H9 (cell line): ENCODE results near the gene SIGLEC5. TPM values are rescaled to one million over a fixed set of nuclear protein-coding genes. Genes with fewer than 3 reads are reported as not detected.

Experiments used
- DNase-seq: peaks from one replicate; pipeline ENCODE4 v3.0.0-alpha.2; 2017
- H2AFZ ChIP-seq: one replicate; pipeline ENCODE4 v1.6.1; 2013; ENCODE audit warnings: mild to moderate bottlenecking, low read length, control low read depth, moderate library complexity
- H2AK5ac ChIP-seq: 2 replicates; pipeline ENCODE4 v1.6.1; 2013; ENCODE audit warnings: low read length, control low read depth, mixed read lengths; ENCODE audit not compliant: insufficient read length
- H2BK120ac ChIP-seq: one replicate; pipeline ENCODE4 v1.6.1; 2013; ENCODE audit warnings: low read depth, mild to moderate bottlenecking, low read length, control low read depth, inconsistent platforms; ENCODE audit not compliant: poor library complexity, severe bottlenecking
- H2BK12ac ChIP-seq: 2 replicates; pipeline ENCODE4 v1.6.1; 2013; ENCODE audit warnings: low read length, control low read depth, mixed read lengths, low read depth; ENCODE audit not compliant: insufficient read length
- H2BK15ac ChIP-seq: 2 replicates; pipeline ENCODE4 v1.6.1; 2013; ENCODE audit warnings: low read depth, low read length, control low read depth
- H2BK20ac ChIP-seq: one replicate; pipeline ENCODE4 v1.6.1; 2013; ENCODE audit warnings: low read depth, mild to moderate bottlenecking, low read length, control low read depth, inconsistent platforms; ENCODE audit not compliant: poor library complexity, severe bottlenecking
- H2BK5ac ChIP-seq: 2 replicates; pipeline ENCODE4 v1.6.1; 2013; ENCODE audit warnings: low read length, control low read depth, mixed read lengths; ENCODE audit not compliant: insufficient read length
- H3K14ac ChIP-seq: 2 replicates; pipeline ENCODE4 v1.6.1; 2013; ENCODE audit warnings: low read length, control low read depth; ENCODE audit not compliant: insufficient read depth
- H3K18ac ChIP-seq: 2 replicates; pipeline ENCODE4 v1.6.1; 2013; ENCODE audit warnings: low read depth, mild to moderate bottlenecking, mixed read lengths, low read length, control low read depth; ENCODE audit not compliant: insufficient read length
- H3K23ac ChIP-seq: 2 replicates; pipeline ENCODE4 v1.6.1; 2013; ENCODE audit warnings: low read length, control low read depth, mixed read lengths, low read depth; ENCODE audit not compliant: insufficient read length
- H3K23me2 ChIP-seq: 2 replicates; pipeline ENCODE4 v1.6.1; 2013; ENCODE audit warnings: low read depth, mild to moderate bottlenecking, mixed read lengths, low read length, control low read depth; ENCODE audit not compliant: insufficient read length, poor library complexity, severe bottlenecking
- H3K27ac ChIP-seq: 2 replicates; pipeline ENCODE4 v1.5.1; 2013; ENCODE audit warnings: low read length, control low read depth, mixed read lengths, low read depth; ENCODE audit not compliant: insufficient read length
- H3K27me3 ChIP-seq: 2 replicates; pipeline ENCODE4 v1.6.1; 2013; ENCODE audit warnings: low read length, control low read depth, inconsistent platforms; ENCODE audit not compliant: insufficient read depth
- H3K4ac ChIP-seq: 2 replicates; pipeline ENCODE4 v1.6.1; 2013; ENCODE audit warnings: low read depth, mild to moderate bottlenecking, control low read depth, inconsistent platforms, low read length, moderate library complexity
- H3K4me1 ChIP-seq: 2 replicates; pipeline ENCODE4 v1.6.1; 2013; ENCODE audit warnings: low read length, control low read depth, inconsistent platforms; ENCODE audit not compliant: insufficient read depth
- H3K4me2 ChIP-seq: 2 replicates; pipeline ENCODE4 v1.6.1; 2013; ENCODE audit warnings: low read length, control low read depth, mixed read lengths; ENCODE audit not compliant: insufficient read length, insufficient read depth
- H3K56ac ChIP-seq: 2 replicates; pipeline ENCODE4 v1.6.1; 2013; ENCODE audit warnings: low read depth, mild to moderate bottlenecking, mixed read lengths, low read length, control low read depth; ENCODE audit not compliant: insufficient read length
- H3K79me1 ChIP-seq: 2 replicates; pipeline ENCODE4 v1.6.1; 2013; ENCODE audit warnings: low read depth, mild to moderate bottlenecking, moderate library complexity, low read length, control low read depth, inconsistent platforms; ENCODE audit not compliant: insufficient read depth, poor library complexity, severe bottlenecking
- H3K79me2 ChIP-seq: 2 replicates; pipeline ENCODE4 v1.6.1; 2013; ENCODE audit warnings: low read length, control low read depth, inconsistent platforms; ENCODE audit not compliant: insufficient read depth
- H3K9ac ChIP-seq: 2 replicates; pipeline ENCODE4 v1.6.1; 2013; ENCODE audit warnings: low read length, control low read depth, mixed read lengths; ENCODE audit not compliant: insufficient read length; ENCODE audit errors: extremely low read depth
- H3K9me3 ChIP-seq: one replicate; pipeline ENCODE4 v1.6.1; 2013; ENCODE audit warnings: low read depth, low read length, inconsistent platforms; ENCODE audit not compliant: control insufficient read depth
- H3T11ph ChIP-seq: one replicate; pipeline ENCODE4 v1.6.1; 2013; ENCODE audit warnings: mild to moderate bottlenecking, low read length, control low read depth, inconsistent platforms
- H4K20me1 ChIP-seq: one replicate; pipeline ENCODE4 v1.6.1; 2013; ENCODE audit not compliant: control insufficient read depth, insufficient read length, insufficient read depth
- H4K5ac ChIP-seq: 2 replicates; pipeline ENCODE4 v1.6.1; 2013; ENCODE audit warnings: low read depth, mild to moderate bottlenecking, mixed read lengths, low read length, control low read depth; ENCODE audit not compliant: insufficient read length
- H4K8ac ChIP-seq: replicated peaks from 2 replicates; pipeline ENCODE4 v1.6.1; 2013; ENCODE audit warnings: low read length, control low read depth, mixed read lengths, low read depth; ENCODE audit not compliant: insufficient read length
- H4K91ac ChIP-seq: 2 replicates; pipeline ENCODE4 v1.6.1; 2013; ENCODE audit warnings: low read depth, mild to moderate bottlenecking, moderate library complexity, mixed read lengths, low read length, control low read depth; ENCODE audit not compliant: insufficient read length
- H3K27ac Mint-ChIP-seq, 3 experiments: 2 replicates in 2 of 3; 3 replicates in 1 of 3; pipeline ENCODE4 v1.8.0; 2020 to 2021; ENCODE audit warnings: mixed read lengths in 3 of 3, mild to moderate bottlenecking in 1 of 3, moderate library complexity in 1 of 3
- H3K27me3 Mint-ChIP-seq: 2 replicates; pipeline ENCODE4 v1.8.0; 2021; ENCODE audit warnings: low read depth, mild to moderate bottlenecking, moderate library complexity, mixed read lengths
- H3K36me3 Mint-ChIP-seq, 3 experiments: 2 replicates in 2 of 3; 3 replicates in 1 of 3; pipeline ENCODE4 v1.8.0; 2020 to 2021; ENCODE audit warnings: low read depth in 3 of 3, mixed read lengths in 3 of 3; ENCODE audit not compliant: insufficient read depth in 1 of 3
- H3K4me1 Mint-ChIP-seq, 2 experiments: 2 replicates each; pipeline ENCODE4 v1.8.0; 2020; ENCODE audit warnings: mixed read lengths in 2 of 2
- H3K4me3 Mint-ChIP-seq, 2 experiments: 2 replicates in 1 of 2; 3 replicates in 1 of 2; pipeline ENCODE4 v1.8.0; 2020 to 2021; ENCODE audit warnings: mild to moderate bottlenecking in 2 of 2, mixed read lengths in 2 of 2, moderate library complexity in 1 of 2
- H3K9me3 Mint-ChIP-seq, 2 experiments: 2 replicates in 1 of 2; 3 replicates in 1 of 2; pipeline ENCODE4 v1.8.0; 2020; ENCODE audit warnings: mild to moderate bottlenecking in 2 of 2, mixed read lengths in 2 of 2, moderate library complexity in 1 of 2
- WGBS: extraction: QIAGEN DNeasy Blood & Tissue Kit; methylation state at CpG from one replicate; pipeline ENCODE4 v1.1.7; 2013; ENCODE audit warnings: missing lambda C conversion rate, low lambda C conversion rate, mixed read lengths; ENCODE audit not compliant: insufficient read length; ENCODE audit errors: extremely low coverage; 5-methylcytosine and 5-hydroxymethylcytosine counted together
- total RNA-seq: library from RNA; stranded (reverse); gene quantifications from 2 replicates; pipeline ENCODE4 v1.2.1, GENCODE V29; 2021
- TF ChIP-seq, protein P1 (sequence below): fragments of 200-600 bp; sonication (generic); conservative IDR thresholded peaks from 3 replicates; pipeline ENCODE4 v1.8.0; 2021; ENCODE audit warnings: antibody characterized with exemption, mild to moderate bottlenecking

SIGLEC5 gene
- total RNA-seq, 1 experiment from 2014 or later = not detected

DNA sequence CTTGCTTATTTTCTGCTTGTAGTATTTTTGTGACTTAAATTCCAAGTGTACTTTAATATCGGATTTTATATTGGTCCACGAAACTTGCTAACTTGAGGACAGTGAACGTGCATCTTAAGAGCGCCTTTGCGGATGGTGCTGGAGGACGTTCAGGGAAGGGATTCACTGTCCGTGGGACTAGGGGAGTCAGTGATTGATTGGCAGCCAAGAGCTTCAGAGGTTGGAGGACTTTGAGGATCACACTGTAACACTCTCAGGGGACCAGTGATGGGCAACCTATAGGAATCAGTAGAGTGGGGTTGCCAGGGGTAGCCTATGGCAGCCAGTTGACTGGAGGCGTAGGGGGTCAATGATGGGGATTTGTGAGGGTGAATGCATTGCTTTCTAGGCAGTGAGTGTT is 58.6 kb downstream of the SIGLEC5 start:
- Histone ChIP-seq H3K14ac (no peak overlapping the region), H3K4me2 (peak overlapping the region; percentile 98), H3K79me2 (no peaks in the 10 kb centered on the region; the same call in 1 of the 2 replicates), H2BK5ac (no peak overlapping the region), H3K23me2 (peaks cover 6% of the 10 kb centered on the region), H3K27me3 (no peaks in the 10 kb centered on the region), H2AK5ac (no peak overlapping the region), H2BK20ac (no peak overlapping the region), H3K23ac (no peak overlapping the region), H4K8ac (no peak overlapping the region), H3T11ph (no peak overlapping the region), H2BK12ac (no peak overlapping the region), H4K5ac (no peak overlapping the region), H3K4ac (no peak overlapping the region), H2AFZ (no peak overlapping the region), H4K20me1 (no peaks in the 10 kb centered on the region), H3K9ac (peak overlapping the region; percentile 84), H3K18ac (no peak overlapping the region), H2BK120ac (no peak overlapping the region), H4K91ac (no peak overlapping the region), H3K79me1 (no peaks in the 10 kb centered on the region), H3K27ac (no peak overlapping the region), H3K56ac (no peak overlapping the region), H3K9me3 (no peaks in the 10 kb centered on the region), H3K4me1 (no peaks in the 10 kb centered on the region), H2BK15ac (no peak overlapping the region)
- TF ChIP-seq, protein P1, sequence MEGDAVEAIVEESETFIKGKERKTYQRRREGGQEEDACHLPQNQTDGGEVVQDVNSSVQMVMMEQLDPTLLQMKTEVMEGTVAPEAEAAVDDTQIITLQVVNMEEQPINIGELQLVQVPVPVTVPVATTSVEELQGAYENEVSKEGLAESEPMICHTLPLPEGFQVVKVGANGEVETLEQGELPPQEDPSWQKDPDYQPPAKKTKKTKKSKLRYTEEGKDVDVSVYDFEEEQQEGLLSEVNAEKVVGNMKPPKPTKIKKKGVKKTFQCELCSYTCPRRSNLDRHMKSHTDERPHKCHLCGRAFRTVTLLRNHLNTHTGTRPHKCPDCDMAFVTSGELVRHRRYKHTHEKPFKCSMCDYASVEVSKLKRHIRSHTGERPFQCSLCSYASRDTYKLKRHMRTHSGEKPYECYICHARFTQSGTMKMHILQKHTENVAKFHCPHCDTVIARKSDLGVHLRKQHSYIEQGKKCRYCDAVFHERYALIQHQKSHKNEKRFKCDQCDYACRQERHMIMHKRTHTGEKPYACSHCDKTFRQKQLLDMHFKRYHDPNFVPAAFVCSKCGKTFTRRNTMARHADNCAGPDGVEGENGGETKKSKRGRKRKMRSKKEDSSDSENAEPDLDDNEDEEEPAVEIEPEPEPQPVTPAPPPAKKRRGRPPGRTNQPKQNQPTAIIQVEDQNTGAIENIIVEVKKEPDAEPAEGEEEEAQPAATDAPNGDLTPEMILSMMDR = no peak
- DNase-seq = no peak
- peak overlapping the region in 2 of 3 experiments; percentile 93 to 94; a peak in 5 of 7 replicates for H3K27ac Mint-ChIP-seq
- H3K9me3 Mint-ChIP-seq = peaks cover 0 to 10% of the 10 kb centered on the region in 2 experiments; a peak in 2 of 5 replicates
- peaks cover 1 to 12% (median 8%) of the 10 kb centered on the region in 3 experiments; a peak in 4 of 7 replicates for H3K36me3 Mint-ChIP-seq
- H3K27me3 Mint-ChIP-seq = peaks cover 16% of the 10 kb centered on the region
- peak overlapping the region; percentile 86 to 93 for H3K4me3 Mint-ChIP-seq
- peaks cover 8 to 12% of the 10 kb centered on the region in 2 experiments for H3K4me1 Mint-ChIP-seq
- no CpG with 5 or more reads among the region's 8 CpGs for WGBS
